Vagina (tissue), 2 donors: Measurements from ENCODE around the gene PTPRG. TPM values are rescaled to one million over a fixed set of nuclear protein-coding genes. Genes with fewer than 3 reads are reported as not detected.

Experiments used
- DNase-seq, 2 donors: peaks; one replicate each; pipeline ENCODE4 v3.0.0-alpha.2; 2017; ENCODE audit errors: extremely low spot score in 2 of 2
- H3K27ac ChIP-seq: fragments of 200-600 bp; sonication (generic); one replicate; pipeline ENCODE4 v1.5.1; 2019
- H3K27me3 ChIP-seq: fragments of 200-600 bp; sonication (generic); one replicate; pipeline ENCODE4 v1.5.1; 2019
- H3K36me3 ChIP-seq, 2 donors: fragments of 200-600 bp; sonication (generic); one replicate each; pipeline ENCODE4 v1.5.1; 2017 to 2019
- H3K4me1 ChIP-seq: fragments of 200-600 bp; sonication (generic); one replicate; pipeline ENCODE4 v1.5.1; 2019
- H3K4me3 ChIP-seq, 2 donors: fragments of 200-600 bp; sonication (generic); 1 replicate in 1 of 2; 2 replicates in 1 of 2; pipeline ENCODE4 v1.5.1; 2016 to 2019
- H3K9me3 ChIP-seq: fragments of 200-600 bp; sonication (generic); one replicate; pipeline ENCODE4 v1.5.1; 2019
- POLR2A ChIP-seq, 2 donors: fragments of 450-650 bp; IDR thresholded peaks; one replicate each; pipeline ENCODE4 v1.6.1; 2017; ENCODE audit warnings: antibody characterized with exemption in 2 of 2, mild to moderate bottlenecking in 2 of 2, moderate library complexity in 2 of 2
- POLR2AphosphoS5 ChIP-seq, 2 donors: sonication (generic); formaldehyde crosslinking; IDR thresholded peaks; one replicate each; pipeline ENCODE4 v1.9.0; 2017; ENCODE audit warnings: antibody characterized with exemption in 2 of 2, mild to moderate bottlenecking in 2 of 2, low read depth in 1 of 2; ENCODE audit not compliant: insufficient read depth in 1 of 2
- intact Hi-C: fragments of 100-400 bp; cut with DNase I; formaldehyde crosslinking; loops from one replicate; pipeline ENCODE4 v1.15.1; 2023
- total RNA-seq: library from RNA; depleted of rRNA; stranded (reverse); fragments of >200 nt; gene quantifications from one replicate; pipeline ENCODE4 v1.2.3, GENCODE V29; 2016
- TF ChIP-seq, protein P1 (sequence below), 3 experiments: fragments of 450-650 bp in 2 of 3; fragments of 200-600 bp in 1 of 3; sonication (generic) in 1 of 3; IDR thresholded peaks; one replicate each; pipeline ENCODE4 v1.5.1; 2017 to 2019; ENCODE audit warnings: antibody characterized with exemption in 3 of 3, mild to moderate bottlenecking in 2 of 3, moderate library complexity in 2 of 3

PTPRG gene
- total RNA-seq, 1 donor from 2014 or later = 47.6 TPM

DNA sequence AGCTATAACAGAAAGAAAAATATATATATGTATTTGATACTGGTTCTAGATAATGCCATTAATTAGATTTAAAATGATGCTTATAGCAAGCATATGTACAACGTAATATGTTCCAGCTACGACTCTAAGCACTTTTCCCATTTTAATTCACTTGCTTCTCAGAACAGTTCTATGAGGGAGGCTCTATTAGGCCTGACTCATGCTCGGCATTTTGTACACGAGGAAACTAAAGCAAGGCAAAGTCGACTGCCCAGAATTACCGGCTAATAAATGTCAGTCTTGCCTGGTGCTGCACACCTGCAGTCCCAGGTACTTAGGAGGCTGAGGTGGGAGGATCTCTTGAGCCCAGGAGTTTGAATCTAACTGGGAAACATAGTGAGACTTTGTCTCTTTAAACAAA is 106.0 kb downstream of the PTPRG start:
- Histone ChIP-seq H3K27ac (no peak overlapping the region), H3K36me3 (no peaks in the 10 kb centered on the region), H3K27me3 (no peaks in the 10 kb centered on the region), H3K4me1 (peaks cover 52% of the 10 kb centered on the region), H3K9me3 (no peaks in the 10 kb centered on the region), H3K4me3 (no peak overlapping the region)
- DNase-seq = no peak
- intact Hi-C loops = no loop called here
- no peak for TF ChIP-seq POLR2AphosphoS5 (IDR thresholded peaks at IDR 0.05; ENCODE audit: insufficient read depth in 1 of 2, low read depth in 1 of 2)
- TF ChIP-seq, protein P1, sequence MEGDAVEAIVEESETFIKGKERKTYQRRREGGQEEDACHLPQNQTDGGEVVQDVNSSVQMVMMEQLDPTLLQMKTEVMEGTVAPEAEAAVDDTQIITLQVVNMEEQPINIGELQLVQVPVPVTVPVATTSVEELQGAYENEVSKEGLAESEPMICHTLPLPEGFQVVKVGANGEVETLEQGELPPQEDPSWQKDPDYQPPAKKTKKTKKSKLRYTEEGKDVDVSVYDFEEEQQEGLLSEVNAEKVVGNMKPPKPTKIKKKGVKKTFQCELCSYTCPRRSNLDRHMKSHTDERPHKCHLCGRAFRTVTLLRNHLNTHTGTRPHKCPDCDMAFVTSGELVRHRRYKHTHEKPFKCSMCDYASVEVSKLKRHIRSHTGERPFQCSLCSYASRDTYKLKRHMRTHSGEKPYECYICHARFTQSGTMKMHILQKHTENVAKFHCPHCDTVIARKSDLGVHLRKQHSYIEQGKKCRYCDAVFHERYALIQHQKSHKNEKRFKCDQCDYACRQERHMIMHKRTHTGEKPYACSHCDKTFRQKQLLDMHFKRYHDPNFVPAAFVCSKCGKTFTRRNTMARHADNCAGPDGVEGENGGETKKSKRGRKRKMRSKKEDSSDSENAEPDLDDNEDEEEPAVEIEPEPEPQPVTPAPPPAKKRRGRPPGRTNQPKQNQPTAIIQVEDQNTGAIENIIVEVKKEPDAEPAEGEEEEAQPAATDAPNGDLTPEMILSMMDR (IDR thresholded peaks at IDR 0.05) = no peak
- TF ChIP-seq POLR2A (IDR thresholded peaks at IDR 0.05) = no peak

DNA sequence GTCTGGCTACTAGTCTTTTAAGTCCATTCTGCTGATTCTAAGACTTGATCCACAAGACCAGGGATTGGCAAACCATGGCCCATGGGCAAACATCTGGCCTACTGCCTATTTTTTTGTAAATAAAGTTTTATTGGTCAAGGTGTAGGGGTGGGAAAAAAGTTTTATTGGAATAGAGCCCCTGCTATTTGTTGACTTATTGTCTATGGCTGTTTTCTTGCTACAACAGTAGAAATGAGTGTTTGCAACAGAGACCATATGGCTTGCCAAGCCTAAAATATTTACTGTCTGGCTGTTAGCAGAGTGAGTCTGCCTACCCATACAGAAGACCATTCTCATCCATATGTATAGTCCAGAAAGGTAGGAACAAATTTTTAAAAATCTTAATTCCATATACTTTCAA is 106.4 kb downstream of the PTPRG start:
- Histone ChIP-seq H3K9me3 (no peaks in the 10 kb centered on the region), H3K36me3 (no peaks in the 10 kb centered on the region), H3K4me3 (no peak overlapping the region), H3K27me3 (no peaks in the 10 kb centered on the region), H3K4me1 (peaks cover 52% of the 10 kb centered on the region), H3K27ac (no peak overlapping the region)
- no peak for TF ChIP-seq POLR2AphosphoS5 (IDR thresholded peaks at IDR 0.05; ENCODE audit: insufficient read depth in 1 of 2, low read depth in 1 of 2)
- TF ChIP-seq, protein P1 (IDR thresholded peaks at IDR 0.05) = no peak
- TF ChIP-seq POLR2A (IDR thresholded peaks at IDR 0.05) = no peak
- no peak for DNase-seq
- intact Hi-C loops = no loop called here

DNA sequence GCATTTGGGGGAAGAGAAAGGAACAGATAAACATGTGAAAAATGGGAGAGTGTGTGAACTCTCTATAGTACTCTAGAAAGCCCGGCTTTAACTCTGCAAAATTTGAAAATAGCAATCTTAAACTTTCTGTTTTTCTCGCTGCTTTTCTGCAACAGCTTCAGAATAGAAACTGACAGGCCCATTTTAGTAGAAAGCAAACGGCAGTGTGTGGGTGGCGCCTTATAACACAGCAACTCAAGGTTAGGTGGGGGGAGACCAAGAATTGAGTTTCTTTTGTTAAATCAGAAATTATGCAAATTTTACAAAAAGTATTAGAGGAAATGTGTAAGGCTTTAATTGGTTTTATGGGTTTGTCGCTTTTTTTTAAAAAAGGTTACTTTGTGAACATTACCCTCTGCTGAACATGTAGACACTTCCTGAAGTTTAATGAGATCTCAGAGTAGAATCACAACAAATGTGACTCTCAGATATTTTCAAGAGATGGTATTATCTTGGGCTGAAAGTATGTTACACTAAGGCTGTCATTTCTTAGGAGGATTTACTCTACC is 107.0 kb downstream of the PTPRG start:
- Histone ChIP-seq H3K36me3 (no peaks in the 10 kb centered on the region), H3K27me3 (no peaks in the 10 kb centered on the region), H3K9me3 (no peaks in the 10 kb centered on the region), H3K27ac (no peak overlapping the region), H3K4me3 (no peak overlapping the region), H3K4me1 (peaks cover 48% of the 10 kb centered on the region)
- TF ChIP-seq POLR2AphosphoS5 (IDR thresholded peaks at IDR 0.05; ENCODE audit: insufficient read depth in 1 of 2, low read depth in 1 of 2) (no peak), POLR2A (IDR thresholded peaks at IDR 0.05) (no peak)
- TF ChIP-seq, protein P1 (IDR thresholded peaks at IDR 0.05) = no peak
- intact Hi-C loops = no loop called here
- DNase-seq = no peak

DNA sequence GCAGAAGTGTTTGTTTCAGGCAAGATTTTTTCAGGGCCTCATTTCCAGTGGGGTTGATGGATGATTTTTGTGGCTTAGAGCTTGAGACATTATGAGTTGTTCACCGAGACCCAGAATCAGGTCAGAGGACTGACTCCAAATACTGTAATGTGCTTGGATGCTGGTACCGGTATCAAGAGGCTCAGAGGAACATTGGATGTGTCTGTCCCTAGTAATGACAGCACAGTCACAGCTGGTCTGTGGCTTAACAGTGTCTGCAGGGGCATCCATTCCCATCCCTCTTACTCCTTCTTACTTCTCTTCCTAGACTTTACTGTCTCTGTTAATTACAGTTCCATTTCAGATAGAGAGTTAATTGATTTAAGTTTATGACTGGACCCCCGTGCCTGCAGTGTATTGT is 107.8 kb downstream of the PTPRG start:
- TF ChIP-seq, protein P1 (IDR thresholded peaks at IDR 0.05) = no peak
- no peak for TF ChIP-seq POLR2A (IDR thresholded peaks at IDR 0.05)
- no peak for TF ChIP-seq POLR2AphosphoS5 (IDR thresholded peaks at IDR 0.05; ENCODE audit: insufficient read depth in 1 of 2, low read depth in 1 of 2)
- H3K36me3 ChIP-seq = no peaks in the 10 kb centered on the region
- peaks cover 40% of the 10 kb centered on the region for H3K4me1 ChIP-seq
- H3K27ac ChIP-seq = no peak overlapping the region
- H3K27me3 ChIP-seq = no peaks in the 10 kb centered on the region
- no peaks in the 10 kb centered on the region for H3K9me3 ChIP-seq
- no peak for DNase-seq
- intact Hi-C loops = no loop called here
- H3K4me3 ChIP-seq = no peak overlapping the region

DNA sequence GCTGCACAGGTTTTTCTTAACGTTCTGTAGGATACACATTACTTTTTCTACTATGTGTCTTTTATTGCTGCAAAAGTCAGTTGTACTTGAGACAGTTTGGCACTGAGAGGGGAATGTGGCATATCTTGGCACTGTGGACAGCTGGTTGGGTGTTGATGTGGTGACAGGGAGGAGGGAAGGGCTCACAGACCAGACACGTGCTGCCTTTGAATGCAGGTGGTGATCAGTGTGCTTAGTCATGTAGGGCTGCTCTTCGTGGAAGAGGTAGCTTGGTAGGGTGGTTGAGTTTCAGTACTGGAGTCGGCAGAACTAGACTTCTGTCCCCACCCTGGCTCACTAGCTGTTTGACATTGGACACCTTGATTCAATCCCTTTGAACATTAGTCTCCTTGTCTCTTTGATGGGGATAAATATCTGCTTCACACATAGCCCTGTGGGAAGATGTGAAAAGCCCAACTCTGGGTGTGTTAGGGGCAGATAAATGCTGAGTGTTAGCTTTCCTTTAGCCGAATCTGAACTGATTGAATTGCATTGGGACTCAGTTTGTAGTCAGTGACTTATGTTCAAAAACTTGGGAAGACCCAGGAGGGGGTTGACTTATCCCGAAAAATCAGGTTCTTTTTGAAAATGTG is 108.4 kb downstream of the PTPRG start:
- no peaks in the 10 kb centered on the region for H3K36me3 ChIP-seq
- H3K27me3 ChIP-seq = no peaks in the 10 kb centered on the region
- no peak overlapping the region for H3K27ac ChIP-seq
- peaks cover 36% of the 10 kb centered on the region for H3K4me1 ChIP-seq
- no peak for DNase-seq
- no peak overlapping the region for H3K4me3 ChIP-seq
- intact Hi-C loops = no loop called here
- TF ChIP-seq, protein P1 (IDR thresholded peaks at IDR 0.05) = no peak
- TF ChIP-seq POLR2AphosphoS5 (IDR thresholded peaks at IDR 0.05; ENCODE audit: insufficient read depth in 1 of 2, low read depth in 1 of 2) = no peak
- TF ChIP-seq POLR2A (IDR thresholded peaks at IDR 0.05) = no peak
- no peaks in the 10 kb centered on the region for H3K9me3 ChIP-seq
